ENCODE results near the gene ATP6V1F.

GRCh38 chr7:128831178-128831993 lies 31.3 kb upstream of the ATP6V1F start:
- TF ChIP-seq CTCF (IDR thresholded peaks at IDR 0.05) (no peak), POLR2AphosphoS5 (IDR thresholded peaks at IDR 0.05; ENCODE audit: insufficient read depth in 1 of 2, low read depth in 1 of 2) (peak in 1 of 2 donors; percentile 83), POLR2A (IDR thresholded peaks at IDR 0.05) (peak in 1 of 2 donors; percentile 19)
